SKM-1 (cell line): ENCODE results near the gene TADA2B.

ENCODE experiments used
- DNase-seq: peaks from one replicate; lab custom pipeline; 2025; ENCODE audit not compliant: unreplicated experiment; lab: John Stamatoyannopoulos, UW

The TADA2B gene

GRCh38 chr4:7105276-7105675, 62.1 kb downstream of the TADA2B start:
- no peak for DNase-seq

GRCh38 chr4:7107166-7107905, 64.2 kb downstream of the TADA2B start:
- no peak for DNase-seq
